ENCODE measurements around the gene TOR3A. TPM values are rescaled to one million over a fixed set of nuclear protein-coding genes. Genes with fewer than 3 reads are reported as not detected.

The TOR3A gene
- total RNA-seq, 1 donor from 2014 or later: 19.6 TPM

DNA sequence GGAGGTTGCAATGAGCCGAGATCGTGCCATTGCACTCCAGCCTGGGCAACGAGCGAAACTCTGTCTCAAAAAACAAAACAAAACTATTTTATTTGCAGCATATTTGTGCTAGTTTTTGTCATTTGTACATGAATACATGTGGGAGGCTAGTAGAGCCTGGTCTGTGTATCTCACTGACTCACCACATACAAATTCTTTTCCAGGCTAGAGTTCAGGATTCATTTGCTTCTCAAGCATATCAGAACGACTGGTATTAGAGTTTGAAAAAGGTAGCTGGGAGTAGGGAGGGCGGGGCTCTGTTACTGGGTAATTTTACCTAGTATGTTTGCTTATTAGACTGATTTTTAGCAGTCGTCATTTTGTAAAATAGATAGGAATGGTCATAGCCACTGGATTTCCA lies 4.5 kb upstream of the TOR3A start:
- DNase-seq: no peak

DNA sequence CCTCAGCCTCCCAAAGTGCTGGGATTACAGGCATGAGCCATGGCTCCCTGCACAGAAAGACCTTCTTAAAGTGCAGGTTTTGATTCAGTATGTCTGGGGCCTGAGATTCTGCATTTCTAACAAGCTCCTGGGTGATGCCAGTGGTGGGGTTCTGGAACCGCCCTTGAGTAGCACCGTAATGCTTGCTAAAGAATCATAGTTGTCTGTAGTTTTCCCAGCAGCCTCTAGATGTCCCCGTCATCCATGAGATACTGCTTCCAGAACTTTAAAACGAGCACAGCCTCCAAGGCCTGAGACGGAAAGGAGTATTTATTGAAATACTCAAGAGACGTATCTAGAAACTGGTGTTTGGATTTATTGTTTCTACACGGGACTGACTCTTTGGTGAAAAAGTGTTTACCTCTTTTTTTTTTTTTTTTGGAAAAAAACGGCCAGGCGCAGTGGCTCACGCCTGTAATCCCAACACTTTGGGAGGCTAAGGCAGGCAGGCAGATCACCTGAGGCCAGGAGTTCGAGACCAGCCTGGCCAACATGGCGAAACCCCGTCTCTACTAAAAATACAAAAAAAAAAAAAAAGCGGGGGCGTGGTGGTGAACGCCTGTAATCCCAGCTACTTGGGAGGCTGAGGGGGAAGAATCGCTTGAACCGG lies 2.6 kb upstream of the TOR3A start:
- peak; percentile 67 for DNase-seq

DNA sequence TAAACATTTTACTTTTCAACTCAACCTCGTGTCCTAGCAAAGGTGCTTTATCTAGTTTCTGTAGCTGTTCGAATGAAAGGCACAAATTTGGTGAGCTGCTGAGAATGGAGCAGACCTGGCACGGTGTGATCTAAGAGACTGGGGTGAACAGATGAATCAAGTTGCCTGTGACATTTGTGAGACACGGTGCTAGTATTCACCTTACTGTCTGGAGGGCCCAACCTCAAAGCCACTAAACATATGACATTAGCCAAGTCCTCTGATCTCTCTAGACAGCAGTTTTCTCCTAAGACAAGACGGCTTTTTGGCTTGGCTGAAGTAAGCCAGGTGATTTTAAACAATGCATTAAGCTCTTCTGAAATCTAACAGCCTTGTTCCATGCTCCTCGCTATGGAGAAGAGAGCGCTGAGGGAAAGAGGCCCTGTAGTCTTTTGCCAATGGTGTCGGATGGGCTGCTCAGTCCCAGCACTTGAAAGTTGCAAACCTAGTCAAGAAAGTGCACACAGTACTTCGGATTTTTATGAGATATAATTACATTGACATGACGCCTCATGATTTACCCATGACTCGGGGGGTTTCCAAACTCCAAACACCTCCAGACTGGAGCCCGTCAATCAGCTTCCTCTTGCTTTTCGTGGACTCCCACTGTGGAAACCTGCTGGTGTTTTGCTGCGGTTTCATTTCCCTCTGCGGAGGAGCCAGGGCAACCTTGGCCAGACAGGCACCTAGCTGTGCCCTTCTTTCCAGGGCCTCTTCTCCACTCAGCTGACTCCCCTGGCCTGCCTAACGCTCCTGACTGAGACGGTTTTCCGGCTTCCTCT lies 794 bp upstream of the TOR3A start:
- no peak for DNase-seq

DNA sequence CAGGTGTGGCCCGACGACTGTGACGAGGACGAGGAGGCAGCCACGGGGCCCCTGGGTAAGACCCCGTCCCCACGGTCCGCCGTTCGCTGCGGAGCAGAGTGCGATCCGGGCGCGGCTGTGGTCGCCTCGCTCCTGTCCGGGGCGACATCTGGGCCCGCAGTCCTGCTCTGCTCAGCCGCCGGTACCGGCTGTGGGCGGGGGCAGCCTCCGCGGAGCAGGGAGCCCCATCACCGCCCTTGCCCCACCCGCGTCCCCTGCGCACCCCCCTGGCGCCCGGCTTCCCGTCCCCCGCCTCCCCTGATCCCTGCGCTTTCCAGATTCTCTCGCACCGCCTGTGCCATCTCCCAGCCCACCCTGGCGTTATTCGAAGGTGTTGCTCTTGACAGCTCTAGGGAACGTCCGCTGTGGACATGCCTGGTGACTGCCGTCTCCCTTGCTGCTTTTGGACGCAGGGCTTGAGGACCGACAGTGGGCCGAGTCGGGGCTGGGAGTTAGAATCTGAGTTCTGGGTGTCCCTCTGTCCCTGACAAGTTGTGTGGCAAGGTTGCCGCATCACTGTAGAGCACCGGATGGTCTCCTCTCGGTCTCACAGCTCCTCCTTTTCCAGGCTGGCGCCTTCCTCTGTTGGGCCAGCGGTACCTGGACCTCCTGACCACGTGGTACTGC lies 596 bp downstream of the TOR3A start:
- DNase-seq: no peak

DNA sequence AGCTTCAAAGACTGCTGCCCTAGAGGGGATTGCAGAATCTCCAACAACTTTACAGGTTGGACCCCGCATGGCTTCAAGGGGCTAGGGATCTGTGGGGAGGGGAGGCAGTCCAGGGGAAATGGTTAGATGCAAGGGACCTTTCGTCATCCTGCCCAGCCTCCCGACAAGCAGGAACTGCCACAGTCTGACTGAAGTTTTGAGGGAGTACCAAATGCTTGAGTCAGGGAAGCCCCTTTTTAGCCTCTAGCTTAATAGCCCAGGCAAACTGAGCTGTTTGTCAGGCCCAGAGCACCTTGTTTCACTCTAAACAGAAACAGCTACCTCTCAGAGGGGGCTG lies 1.1 kb downstream of the TOR3A start:
- no peak for DNase-seq

DNA sequence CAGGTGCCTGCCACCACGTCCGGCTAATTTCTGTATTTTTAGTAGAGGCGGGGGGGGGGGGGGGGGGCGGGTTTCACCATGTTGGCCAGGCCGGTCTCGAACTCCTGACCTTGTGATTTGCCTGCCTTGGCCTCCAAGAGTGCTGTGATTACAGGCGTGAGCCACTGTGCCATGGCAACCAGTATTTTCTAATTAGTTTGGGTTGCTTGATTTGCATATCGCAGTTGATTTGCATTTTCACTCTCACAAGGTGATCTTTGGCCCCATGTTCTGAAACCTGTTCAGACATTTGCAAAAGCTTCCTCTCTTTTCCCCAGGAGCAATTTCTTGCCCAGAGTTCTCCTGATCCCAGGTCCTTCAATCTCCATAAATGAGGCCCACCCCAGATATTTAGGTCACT lies 1.7 kb downstream of the TOR3A start:
- no peak for DNase-seq

DNA sequence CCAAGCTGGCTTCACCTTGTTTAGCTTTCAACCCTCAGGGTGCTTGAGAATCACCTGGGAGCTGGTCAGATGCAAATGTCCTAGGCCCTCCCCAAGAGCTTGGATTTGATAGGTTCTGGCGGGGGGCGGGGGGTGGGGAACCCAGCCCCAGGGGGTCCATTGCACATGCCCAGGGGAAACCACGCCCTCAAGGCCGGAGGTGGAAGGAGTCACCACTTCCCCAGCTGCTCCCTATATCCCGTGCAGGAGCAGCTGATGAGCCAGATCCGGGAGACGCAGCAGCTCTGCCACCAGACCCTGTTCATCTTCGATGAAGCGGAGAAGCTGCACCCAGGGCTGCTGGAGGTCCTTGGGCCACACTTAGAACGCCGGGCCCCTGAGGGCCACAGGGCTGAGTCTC lies 5.8 kb downstream of the TOR3A start:
- DNase-seq: no peak

DNA sequence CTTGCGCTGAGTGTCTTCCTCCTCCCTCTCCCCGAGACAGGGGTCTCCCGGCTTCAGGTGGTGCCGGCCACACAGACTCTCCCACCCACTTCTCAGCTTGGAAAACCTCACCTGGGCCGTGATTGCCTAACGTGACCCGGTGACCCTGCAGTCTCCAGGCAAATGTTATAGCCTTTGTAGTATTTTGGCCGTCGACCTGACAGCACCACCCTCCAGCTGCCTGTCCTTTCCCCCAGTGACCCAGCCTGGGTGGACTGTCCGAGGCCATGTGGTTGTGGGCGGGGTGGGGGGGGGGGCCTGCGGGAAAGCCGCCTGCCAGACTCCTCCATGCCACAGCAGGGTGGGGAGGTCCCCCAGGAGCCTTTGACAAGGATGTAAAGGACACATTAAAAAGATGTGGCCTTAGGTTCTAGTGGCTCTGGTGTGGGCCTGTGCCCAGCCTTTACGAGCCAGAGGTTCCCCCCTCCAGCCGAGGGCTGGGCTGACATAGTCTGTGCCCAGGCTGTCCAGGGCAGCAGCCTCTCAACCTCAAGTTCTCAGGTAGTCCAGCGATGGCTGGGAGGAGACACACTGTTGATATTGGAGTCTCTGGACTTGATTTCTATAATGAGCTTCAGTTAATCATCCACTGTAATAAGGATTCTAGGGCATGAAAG lies 8.1 kb downstream of the TOR3A start:
- no peak for DNase-seq

DNA sequence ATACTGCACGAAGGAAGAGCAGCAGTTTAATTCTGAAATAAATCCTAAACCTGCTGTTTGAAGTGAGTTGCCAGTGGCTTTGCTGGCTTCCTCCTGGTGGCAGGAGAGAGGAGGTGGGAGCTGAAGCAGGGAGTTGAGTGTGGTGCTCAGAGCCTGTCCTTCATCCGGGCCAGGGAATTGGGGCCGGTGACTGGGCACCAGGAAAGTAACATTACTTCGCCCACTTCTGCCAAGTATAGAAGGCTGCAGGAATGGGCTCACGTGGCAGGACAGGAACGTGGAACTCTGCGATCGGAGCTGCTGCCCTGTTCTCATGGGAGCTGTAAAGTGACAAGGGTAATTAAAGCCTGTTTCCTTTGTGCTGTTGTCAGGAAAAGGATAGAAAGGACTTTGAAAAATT lies 8.7 kb downstream of the TOR3A start:
- no peak for DNase-seq

DNA sequence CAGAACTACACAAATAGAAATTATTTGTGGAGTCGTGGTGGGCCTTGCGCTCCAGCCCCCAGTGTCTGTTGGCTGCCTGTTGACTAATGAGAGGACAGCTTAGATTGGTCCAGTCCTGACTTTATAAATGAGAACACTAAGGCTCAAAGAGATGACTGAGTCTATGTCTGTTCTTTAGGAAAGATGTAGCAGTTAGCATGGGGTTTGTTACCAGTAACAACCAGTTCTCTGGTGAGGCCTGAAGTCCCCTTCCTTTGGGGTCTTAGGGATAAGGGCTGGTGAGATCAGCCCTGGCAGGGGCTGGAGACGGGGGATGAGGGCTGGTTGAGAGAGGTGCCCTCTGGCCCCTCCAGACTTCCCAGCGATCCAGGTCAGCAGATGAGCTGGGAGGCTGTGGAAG lies 9.1 kb downstream of the TOR3A start:
- DNase-seq: no peak

DNA sequence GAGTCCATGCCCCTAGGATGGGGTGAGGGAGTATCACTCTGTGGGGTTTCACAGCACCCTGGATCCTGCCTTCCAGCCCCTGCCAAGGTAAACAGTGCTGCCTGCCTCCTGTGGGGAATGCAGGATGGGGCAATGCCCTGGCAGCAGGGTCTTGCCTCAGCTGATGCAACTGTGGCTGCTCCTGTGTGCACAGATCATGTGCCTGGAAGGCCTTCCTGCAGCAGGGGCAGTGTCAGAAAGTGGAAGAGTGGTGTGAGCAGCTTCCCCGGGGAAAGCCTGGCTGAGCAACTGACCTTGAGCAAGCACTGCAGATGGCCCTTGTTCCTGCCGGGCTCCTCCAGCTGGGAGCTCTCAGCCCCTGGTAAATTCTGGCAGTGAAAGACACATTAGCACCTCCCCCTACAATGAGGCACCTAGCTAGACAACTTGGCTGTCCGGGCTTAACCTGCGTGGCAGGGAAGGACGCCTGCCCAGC lies 9.9 kb downstream of the TOR3A start:
- no peak for DNase-seq

DNA sequence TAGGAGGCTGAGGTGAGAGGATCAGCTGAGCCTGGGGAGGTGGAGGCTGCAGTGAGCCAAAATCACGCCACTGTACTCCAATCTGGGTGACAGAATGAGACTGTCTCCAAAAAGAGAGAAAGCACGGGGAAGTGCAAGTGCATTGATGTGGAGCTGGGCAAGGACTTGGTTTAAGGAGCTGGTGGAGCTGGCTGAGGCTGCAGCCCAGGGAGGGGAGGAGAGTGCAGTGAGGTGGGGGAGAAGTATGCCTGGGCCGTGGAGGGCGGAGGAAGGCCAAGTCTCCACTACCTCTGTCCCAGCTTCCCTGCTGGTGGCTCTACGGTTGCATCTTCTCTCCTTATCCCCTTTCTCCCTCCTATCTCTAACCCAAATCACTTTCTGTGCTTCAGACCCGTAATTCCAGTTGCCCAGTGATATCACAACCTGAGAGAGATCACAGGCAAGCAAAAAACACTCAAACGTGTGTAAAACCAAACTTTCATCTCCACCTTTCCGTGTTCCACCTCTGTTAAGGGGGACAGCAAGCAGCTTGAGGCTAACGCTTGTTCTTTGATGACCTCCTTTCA lies 11.1 kb downstream of the TOR3A start:
- DNase-seq: no peak

DNA sequence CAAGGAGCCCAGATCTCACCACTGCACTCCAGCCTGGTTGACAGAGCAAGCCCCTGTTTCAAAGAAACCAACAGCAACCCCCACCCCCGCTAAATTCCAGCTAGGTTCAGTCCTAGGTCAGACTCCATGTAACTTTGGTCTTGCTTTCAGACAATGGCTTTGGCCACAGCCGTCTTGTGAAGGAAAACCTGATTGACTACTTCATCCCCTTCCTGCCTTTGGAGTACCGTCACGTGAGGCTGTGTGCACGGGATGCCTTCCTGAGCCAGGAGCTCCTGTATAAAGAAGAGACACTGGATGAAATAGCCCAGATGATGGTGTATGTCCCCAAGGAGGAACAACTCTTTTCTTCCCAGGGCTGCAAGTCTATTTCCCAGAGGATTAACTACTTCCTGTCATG lies 12.9 kb downstream of the TOR3A start:
- DNase-seq: no peak

DNA sequence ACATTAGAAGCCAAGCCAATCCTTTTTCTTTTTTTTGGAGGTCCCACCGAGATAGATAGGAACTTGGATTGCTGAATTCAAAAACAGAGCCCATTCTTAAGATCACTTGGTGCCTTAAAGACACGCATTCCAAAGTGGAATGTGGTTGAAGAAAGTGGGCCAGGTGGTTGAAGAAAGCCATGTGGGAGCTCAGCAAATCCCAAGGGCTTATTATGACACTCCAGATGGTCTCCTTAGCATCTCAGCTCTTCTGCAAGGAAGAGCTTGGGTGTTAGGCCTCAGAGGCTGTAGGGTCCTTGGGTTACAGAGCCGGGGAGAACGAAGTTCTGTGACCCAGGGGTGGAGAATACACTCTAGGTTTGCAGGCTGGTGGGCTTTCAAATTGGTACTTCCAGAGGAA lies 13.5 kb downstream of the TOR3A start:
- DNase-seq: no peak

DNA sequence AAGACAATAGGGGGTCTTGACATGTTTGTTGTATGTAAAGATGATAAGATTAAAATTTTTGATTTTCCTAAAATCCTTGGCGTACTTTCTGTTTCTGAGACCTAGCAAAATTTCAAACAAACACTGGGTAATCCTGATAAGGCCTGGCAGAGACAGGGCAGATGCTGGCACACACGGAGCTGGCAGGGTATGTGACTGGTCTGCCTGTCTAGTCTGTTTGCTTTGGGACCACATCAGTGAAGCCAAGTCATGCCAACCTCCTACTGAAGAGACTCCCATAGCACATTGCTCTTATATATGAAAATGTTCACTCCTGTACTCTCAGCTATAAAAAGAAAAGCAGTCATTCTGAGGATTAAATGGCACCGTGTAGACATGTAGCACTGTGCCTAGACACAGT lies 14.1 kb downstream of the TOR3A start:
- DNase-seq: no peak

DNA sequence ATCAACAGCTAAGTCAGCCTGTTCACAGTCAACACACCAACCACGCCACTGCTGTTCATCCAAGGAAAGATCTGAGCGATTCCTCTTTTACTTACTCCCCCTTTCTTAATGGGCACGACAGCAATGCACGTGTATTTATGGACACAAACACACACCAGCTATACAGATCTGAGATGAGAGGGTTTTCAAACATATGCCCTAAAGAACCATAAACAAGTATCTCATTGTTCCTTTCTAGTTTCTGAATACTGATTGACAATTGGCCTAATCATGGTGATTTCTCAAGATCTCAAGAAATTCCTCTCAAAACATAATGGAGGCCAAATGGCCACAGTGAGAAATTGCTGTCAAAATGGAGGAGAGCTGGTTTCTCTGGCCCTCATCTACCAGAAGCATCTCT lies 18.0 kb downstream of the TOR3A start:
- no peak for DNase-seq

DNA sequence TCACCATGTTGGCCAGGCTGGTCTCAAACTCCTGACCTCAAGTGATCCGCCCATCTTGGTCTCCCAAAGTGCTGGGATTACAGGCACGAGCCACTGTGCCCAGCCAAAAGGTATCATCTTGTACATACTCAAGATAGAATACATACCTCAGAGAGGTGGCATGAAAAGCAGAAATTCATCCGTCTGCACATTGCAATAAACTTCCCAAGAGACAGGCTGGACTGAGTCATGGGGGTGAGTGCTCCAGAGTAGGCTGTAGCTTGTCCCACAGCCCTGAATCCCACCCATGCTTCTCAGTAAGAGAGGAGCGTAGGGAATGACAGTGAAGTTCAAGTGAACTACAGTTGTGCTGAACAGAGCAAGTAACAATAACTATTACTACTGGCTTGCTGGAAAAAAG lies 19.7 kb downstream of the TOR3A start:
- DNase-seq: no peak

DNA sequence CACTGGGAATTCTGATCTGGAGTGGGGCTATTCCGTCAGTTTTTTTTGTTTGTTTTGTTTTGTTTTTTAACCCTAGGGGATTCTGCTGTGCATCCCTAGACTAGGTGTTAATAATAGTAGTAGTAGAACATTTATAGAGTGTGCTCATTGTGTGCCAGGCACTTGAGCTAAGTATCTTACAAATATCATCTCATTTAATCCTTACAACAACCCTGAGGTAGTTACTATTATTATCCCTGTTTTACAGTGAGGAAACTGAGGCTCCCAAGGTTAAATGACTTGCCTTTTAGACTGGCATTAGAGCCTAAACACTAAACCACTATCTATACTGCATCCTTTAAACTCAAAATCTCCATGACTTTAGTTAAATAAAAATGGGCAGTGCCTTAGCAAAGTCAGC lies 22.1 kb downstream of the TOR3A start:
- no peak for DNase-seq

DNA sequence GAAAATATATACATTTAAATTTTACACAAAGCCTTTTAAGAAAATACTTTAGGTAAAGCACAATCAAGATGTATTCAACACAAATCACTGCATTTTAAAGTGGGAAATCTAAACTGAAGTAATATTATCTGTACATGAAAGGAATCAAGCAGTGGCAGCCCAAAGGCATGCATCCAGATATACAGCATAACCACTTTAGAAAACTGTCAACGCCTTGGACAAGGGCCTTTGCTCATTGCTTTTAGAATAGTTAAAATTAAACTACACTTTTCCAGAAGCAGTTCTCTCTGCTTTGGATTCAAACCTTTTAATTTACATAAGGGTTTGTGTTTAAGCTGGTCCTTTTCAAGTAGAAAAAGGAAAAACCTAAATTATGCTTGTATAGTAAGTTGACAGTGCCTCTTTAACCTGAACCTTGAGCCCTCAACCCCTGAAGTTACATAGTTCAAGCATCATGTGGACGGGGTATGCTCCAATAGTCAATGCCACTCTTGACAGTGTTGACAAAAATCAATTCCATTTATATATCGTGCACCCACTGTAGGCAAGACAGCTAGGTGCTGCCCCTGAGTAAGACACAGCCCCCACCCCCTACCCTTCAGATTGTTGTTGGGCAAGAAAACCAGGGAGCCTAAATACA lies 22.9 kb downstream of the TOR3A start:
- DNase-seq: no peak

DNA sequence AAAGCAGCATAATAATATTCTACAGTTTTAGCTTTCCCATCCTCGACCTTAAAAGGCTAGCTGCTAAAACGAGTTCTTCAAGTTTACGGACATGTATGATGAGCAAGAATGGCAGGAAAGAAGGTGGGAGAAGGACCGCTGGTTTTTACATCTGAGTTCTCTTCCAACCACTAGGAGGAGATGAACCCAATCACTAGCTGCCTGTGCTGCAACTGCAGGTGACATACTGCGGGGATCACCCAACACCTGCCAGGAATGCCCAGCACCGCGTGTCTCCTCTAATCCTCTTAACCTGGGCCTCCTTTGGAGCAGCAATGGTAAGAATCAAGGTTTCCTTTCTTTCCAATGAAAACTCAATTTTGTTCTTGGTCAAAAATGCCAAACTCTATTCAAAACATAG lies 23.5 kb downstream of the TOR3A start:
- no peak for DNase-seq

DNA sequence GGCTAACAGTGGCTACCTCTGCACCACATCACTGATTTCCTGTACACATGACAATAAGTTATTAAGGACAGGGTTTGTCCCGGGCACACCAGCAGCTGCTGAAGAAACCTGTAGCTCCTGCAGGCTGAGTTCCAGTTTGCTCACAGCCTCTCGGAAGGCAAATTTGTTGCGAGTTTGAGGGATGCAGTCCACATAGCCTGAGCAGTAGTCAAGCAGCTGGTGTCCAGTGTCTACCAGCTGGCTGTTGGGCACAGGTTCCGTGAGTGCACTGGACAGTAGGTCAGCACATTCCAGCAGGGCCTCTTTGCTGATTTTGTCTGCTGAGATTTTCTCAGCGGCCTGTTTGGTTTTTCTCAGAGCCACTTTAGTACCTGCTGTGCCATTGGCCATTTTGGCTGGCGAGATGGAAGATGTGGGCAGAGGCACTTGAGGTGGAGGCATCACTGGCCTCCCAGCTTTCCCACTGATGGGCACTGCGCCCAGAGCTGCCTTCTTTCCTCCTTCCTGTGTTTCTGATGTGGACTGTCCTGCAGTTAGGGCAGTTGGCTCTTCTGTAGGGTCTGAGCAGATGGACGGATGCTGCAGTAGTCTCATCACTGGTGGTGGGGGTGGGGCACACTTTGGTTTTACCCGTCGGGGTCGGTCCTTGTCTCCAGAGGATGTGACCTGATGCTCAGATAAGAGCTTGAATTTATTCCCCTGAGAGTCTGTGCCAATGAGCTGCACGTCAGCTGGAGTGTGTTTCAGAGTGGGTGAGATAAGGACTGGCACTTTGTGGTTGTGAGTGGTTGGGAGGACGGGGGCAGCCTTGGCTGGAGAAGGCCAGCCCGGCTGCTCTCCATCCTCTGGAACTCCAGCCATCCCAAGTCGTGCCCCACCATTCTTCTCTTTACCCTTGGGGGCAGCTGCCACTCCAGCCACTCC lies 26.1 kb downstream of the TOR3A start:
- DNase-seq: no peak
